ENCODE measurements around the gene TSPEAR.

DNA sequence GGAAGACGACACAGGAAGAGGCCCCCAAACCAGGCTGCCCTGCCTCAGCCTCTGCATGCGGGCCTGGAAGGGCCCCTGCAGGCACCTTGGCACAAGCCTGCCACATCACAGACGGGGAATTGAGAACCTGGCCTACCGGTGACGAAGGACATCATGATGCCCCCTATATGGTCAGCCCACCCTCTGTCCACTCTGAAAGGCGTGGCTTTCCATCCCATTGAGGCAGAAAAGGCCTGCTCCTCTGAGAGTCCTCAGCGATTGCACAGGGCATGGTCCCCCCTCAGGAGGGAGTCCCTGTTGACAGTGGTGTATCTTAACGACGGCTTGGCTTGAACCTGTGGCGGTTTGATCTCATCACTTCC lies 182.8 kb downstream of the TSPEAR start:
- TF ChIP-seq YY1 (IDR thresholded peaks at IDR 0.05; ENCODE audit: low read depth) (no peak), EP300 (IDR thresholded peaks at IDR 0.05; ENCODE audit: borderline replicate concordance in 1 of 2, low read depth in 1 of 2, low read length in 1 of 2) (no peak), EZH2phosphoT487 (IDR thresholded peaks at IDR 0.05; ENCODE audit: borderline replicate concordance, low read depth) (no peak), MXI1 (IDR thresholded peaks at IDR 0.05; ENCODE audit: low read depth, low read length) (no peak), POLR2AphosphoS5 (IDR thresholded peaks at IDR 0.05; ENCODE audit: low read depth, low read length) (no peak), NRF1 (IDR thresholded peaks at IDR 0.05; ENCODE audit: low read depth, low read length) (no peak)
- TF ChIP-seq, protein P1, sequence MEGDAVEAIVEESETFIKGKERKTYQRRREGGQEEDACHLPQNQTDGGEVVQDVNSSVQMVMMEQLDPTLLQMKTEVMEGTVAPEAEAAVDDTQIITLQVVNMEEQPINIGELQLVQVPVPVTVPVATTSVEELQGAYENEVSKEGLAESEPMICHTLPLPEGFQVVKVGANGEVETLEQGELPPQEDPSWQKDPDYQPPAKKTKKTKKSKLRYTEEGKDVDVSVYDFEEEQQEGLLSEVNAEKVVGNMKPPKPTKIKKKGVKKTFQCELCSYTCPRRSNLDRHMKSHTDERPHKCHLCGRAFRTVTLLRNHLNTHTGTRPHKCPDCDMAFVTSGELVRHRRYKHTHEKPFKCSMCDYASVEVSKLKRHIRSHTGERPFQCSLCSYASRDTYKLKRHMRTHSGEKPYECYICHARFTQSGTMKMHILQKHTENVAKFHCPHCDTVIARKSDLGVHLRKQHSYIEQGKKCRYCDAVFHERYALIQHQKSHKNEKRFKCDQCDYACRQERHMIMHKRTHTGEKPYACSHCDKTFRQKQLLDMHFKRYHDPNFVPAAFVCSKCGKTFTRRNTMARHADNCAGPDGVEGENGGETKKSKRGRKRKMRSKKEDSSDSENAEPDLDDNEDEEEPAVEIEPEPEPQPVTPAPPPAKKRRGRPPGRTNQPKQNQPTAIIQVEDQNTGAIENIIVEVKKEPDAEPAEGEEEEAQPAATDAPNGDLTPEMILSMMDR (IDR thresholded peaks at IDR 0.05), result no peak
- TF ChIP-seq, protein P2, sequence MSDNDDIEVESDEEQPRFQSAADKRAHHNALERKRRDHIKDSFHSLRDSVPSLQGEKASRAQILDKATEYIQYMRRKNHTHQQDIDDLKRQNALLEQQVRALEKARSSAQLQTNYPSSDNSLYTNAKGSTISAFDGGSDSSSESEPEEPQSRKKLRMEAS (IDR thresholded peaks at IDR 0.05; ENCODE audit: low read depth), result no peak

All from SK-N-SH (cell line).